Prostate gland (tissue), 2 donors: ENCODE measurements around the gene MUC13. TPM values are rescaled to one million over a fixed set of nuclear protein-coding genes. Genes with fewer than 3 reads are reported as not detected.
"Not testable (repeated sequence)": the region's sequence is repeated elsewhere in the genome, so short reads cannot be mapped to it uniquely, and the experiment has no call there.

ENCODE experiments used
- DNase-seq: peaks from one replicate; pipeline ENCODE4 v3.0.0-alpha.2; 2019; ENCODE audit warnings: low spot score
- H3K27ac ChIP-seq, 2 donors: fragments of 200-600 bp; sonication (generic); 2 replicates each; pipeline ENCODE4 v1.5.1; 2017 to 2019
- H3K27me3 ChIP-seq: fragments of 200-600 bp; sonication (generic); replicated peaks from 2 replicates; pipeline ENCODE4 v1.5.1; 2019; ENCODE audit not compliant: insufficient read depth
- H3K36me3 ChIP-seq, 2 donors: fragments of 200-600 bp; sonication (generic); 1 replicate in 1 of 2; 2 replicates in 1 of 2; pipeline versions ENCODE4 v1.5.1 to v1.8.1; 2017 to 2019
- H3K4me1 ChIP-seq: fragments of 200-600 bp; sonication (generic); replicated peaks from 2 replicates; pipeline ENCODE4 v1.5.1; 2019
- H3K4me3 ChIP-seq, 2 donors: fragments of 200-600 bp; sonication (generic); 2 replicates each; pipeline ENCODE4 v1.5.1; 2017 to 2019
- H3K9me3 ChIP-seq: fragments of 200-600 bp; sonication (generic); 2 replicates; pipeline ENCODE4 v1.5.1; 2017
- POLR2A ChIP-seq: fragments of 450-650 bp; IDR thresholded peaks from one replicate; pipeline ENCODE4 v1.6.1; 2016; ENCODE audit warnings: antibody characterized with exemption, mild to moderate bottlenecking
- POLR2AphosphoS5 ChIP-seq: sonication (generic); formaldehyde crosslinking; IDR thresholded peaks from one replicate; pipeline ENCODE4 v1.6.1; 2017; ENCODE audit warnings: antibody characterized with exemption
- WGBS: methylation state at CpG from one replicate; pipeline ENCODE4 v1.1.5; 2018; 5-methylcytosine and 5-hydroxymethylcytosine counted together
- intact Hi-C: fragments of 100-400 bp; cut with DNase I; formaldehyde crosslinking; loops from one replicate; pipeline ENCODE4 v1.14.2; 2022
- total RNA-seq, 2 donors: library from RNA; depleted of rRNA; stranded (reverse); fragments of >200 nt; gene quantifications; one replicate each; pipeline ENCODE4 v1.1.0, GENCODE V29; 2016
- TF ChIP-seq, protein P1 (sequence below), 4 experiments: fragments of 200-600 bp in 2 of 4; fragments of 450-650 bp in 2 of 4; sonication (generic) in 2 of 4; IDR thresholded peaks; 1 replicate in 3 of 4; 2 replicates in 1 of 4; pipeline ENCODE4 v1.5.1; 2016 to 2019; ENCODE audit warnings: antibody characterized with exemption in 4 of 4, mild to moderate bottlenecking in 2 of 4, moderate library complexity in 2 of 4

MUC13 gene
- total RNA-seq, 2 donors from 2014 or later: 1.3 to 1.5 TPM

DNA sequence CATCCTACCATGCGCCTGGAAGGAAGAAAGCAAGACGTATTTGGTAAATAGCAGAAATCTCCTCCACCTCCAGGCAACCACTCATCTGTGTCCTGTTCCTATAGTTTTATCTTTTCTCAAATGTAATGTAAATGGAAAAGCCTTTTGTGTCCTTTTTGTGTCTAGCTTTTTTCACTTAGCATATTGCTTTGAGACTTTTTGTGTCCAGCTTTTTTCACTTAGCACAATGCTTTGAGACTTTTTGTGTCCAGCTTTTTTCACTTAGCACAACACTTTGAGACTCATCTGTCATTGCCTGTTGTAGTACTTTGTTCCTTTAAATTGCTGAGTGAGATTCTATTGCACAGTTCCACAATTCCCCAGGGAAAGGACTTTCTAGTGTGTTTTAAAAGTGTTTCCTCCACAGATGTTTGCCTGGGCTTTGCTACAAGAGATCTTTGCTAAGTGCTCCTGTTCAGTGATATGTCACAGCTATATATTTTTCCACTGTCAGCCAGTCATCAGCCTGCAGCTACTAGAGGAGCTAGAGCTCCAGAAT is 27.9 kb upstream of the MUC13 start:
- Histone ChIP-seq H3K27ac (no peak overlapping the region), H3K4me1 (no peaks in the 10 kb centered on the region), H3K9me3 (no peaks in the 10 kb centered on the region), H3K36me3 (no peaks in the 10 kb centered on the region), H3K27me3 (no peaks in the 10 kb centered on the region), H3K4me3 (no peak overlapping the region)
- TF ChIP-seq, protein P1, sequence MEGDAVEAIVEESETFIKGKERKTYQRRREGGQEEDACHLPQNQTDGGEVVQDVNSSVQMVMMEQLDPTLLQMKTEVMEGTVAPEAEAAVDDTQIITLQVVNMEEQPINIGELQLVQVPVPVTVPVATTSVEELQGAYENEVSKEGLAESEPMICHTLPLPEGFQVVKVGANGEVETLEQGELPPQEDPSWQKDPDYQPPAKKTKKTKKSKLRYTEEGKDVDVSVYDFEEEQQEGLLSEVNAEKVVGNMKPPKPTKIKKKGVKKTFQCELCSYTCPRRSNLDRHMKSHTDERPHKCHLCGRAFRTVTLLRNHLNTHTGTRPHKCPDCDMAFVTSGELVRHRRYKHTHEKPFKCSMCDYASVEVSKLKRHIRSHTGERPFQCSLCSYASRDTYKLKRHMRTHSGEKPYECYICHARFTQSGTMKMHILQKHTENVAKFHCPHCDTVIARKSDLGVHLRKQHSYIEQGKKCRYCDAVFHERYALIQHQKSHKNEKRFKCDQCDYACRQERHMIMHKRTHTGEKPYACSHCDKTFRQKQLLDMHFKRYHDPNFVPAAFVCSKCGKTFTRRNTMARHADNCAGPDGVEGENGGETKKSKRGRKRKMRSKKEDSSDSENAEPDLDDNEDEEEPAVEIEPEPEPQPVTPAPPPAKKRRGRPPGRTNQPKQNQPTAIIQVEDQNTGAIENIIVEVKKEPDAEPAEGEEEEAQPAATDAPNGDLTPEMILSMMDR (IDR thresholded peaks at IDR 0.05): no peak
- DNase-seq: no peak
- intact Hi-C loops: no loop called here
- WGBS: 98% methylated on average over 2 of the region's 2 CpGs

DNA sequence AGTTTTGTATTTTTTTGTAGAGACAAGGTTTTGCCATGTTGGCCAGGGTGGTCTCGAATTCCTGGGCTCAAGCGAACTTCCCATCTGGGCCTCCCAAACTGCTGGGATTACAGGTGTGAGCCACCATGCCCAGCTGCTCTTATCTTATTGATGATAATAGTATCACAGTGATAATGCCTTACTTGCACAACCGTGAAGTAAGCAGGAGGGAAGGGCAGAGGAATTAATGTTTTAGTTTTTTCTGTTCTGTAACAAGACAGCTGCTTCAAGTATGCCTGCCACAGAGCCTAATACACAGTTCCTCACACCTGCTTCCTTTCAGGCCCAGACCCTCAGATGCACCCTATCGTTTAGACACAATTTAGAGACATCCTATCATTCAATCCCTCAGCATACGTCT is 26.1 kb upstream of the MUC13 start:
- Histone ChIP-seq H3K36me3 (no peaks in the 10 kb centered on the region), H3K27me3 (no peaks in the 10 kb centered on the region), H3K4me1 (no peaks in the 10 kb centered on the region), H3K9me3 (no peaks in the 10 kb centered on the region), H3K4me3 (no peak overlapping the region), H3K27ac (no peak overlapping the region)
- DNase-seq: no peak
- 85% methylated on average over 5 of the region's 5 CpGs for WGBS
- intact Hi-C loops: no loop called here
- TF ChIP-seq POLR2AphosphoS5: no peak
- TF ChIP-seq, protein P1 (IDR thresholded peaks at IDR 0.05): no peak
- TF ChIP-seq POLR2A: no peak

DNA sequence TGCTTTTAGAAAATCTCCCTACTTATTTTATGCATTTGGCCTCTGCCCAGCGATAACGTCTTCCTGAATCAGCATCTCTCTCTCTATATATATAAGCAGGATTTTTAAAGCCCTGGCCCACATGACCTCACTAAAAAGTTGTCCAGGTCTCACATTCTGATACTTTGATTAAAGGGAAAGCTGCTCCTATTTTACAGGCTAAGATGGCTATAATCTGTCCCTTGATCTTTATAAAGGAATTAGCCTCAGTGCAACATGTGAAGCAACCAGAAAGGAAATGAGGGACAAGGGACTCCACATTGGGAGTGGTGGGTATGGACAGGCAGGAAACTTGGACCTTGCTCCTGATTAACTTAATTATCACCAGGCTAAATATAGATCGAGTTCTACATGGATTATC is 25.6 kb upstream of the MUC13 start:
- no peak for TF ChIP-seq POLR2AphosphoS5
- Histone ChIP-seq H3K4me1 (no peaks in the 10 kb centered on the region), H3K27ac (no peak overlapping the region), H3K36me3 (no peaks in the 10 kb centered on the region), H3K4me3 (no peak overlapping the region), H3K9me3 (no peaks in the 10 kb centered on the region), H3K27me3 (no peaks in the 10 kb centered on the region)
- no peak for DNase-seq
- intact Hi-C loops: no loop called here
- 45% methylated on average over 3 of the region's 3 CpGs for WGBS

DNA sequence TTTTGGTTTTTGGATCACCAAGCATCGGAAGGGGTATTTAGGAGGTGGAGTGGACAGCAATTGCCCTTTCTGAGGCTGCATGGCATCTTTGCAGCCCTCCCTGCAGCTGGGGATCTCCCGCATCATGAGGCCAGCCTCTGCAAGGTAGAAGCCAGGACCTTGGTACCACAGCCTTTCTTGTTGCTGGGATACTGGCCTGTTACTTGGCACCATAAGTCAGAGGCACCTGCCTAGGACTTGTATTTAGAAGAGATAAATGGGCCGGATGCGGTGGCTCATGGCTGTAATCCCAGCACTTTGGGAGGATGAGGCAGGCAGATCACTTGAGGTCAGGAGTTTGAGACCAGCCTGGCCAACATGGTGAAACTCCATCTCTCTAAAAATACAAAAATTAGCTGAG is 23.4 kb upstream of the MUC13 start:
- H3K4me1 ChIP-seq, intact Hi-C loops: not testable (repeated sequence)
- WGBS: 93% methylated on average over 4 of the region's 4 CpGs

DNA sequence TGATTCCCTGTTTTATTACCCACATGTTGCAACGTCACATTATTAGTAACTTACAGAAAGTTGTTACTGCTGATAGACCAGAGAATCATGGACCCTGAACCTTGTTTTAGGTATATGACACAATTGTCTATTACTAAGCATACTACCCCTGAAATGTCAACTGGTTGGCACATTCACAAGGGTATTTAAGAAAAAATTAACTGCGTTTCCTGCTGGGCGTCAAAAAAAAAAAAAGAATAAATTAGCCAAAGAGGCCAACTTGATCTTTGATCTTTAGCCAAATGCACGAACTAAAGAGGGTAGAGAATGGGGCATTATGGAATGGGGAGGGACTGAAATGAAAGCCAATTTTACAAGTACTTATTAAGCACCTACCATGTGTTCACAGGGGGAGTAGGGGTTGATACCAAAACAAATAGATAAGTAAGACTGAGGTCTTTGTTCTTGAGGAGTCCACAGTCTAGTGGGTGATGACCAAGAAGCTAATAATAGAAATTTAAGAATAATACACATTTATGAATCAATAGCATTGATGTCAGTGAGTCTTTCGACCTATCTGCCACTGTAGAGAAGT is 17.8 kb upstream of the MUC13 start:
- intact Hi-C loops: no loop called here
- no peaks in the 10 kb centered on the region for H3K36me3 ChIP-seq
- no peaks in the 10 kb centered on the region for H3K4me1 ChIP-seq
- WGBS: 53% methylated on average over 5 of the region's 5 CpGs
- no peak for DNase-seq
- TF ChIP-seq, protein P1 (IDR thresholded peaks at IDR 0.05): no peak
- TF ChIP-seq POLR2A (no peak), POLR2AphosphoS5 (no peak)
- H3K9me3 ChIP-seq: no peaks in the 10 kb centered on the region
- H3K27ac ChIP-seq: no peak overlapping the region
- H3K27me3 ChIP-seq: no peaks in the 10 kb centered on the region
- H3K4me3 ChIP-seq: no peak overlapping the region

More for the DNA sequence above, 23.4 kb upstream of the MUC13 start:
- not testable (repeated sequence) for H3K27me3 ChIP-seq, H3K36me3 ChIP-seq, DNase-seq, H3K27ac ChIP-seq, H3K9me3 ChIP-seq, H3K4me3 ChIP-seq

DNA sequence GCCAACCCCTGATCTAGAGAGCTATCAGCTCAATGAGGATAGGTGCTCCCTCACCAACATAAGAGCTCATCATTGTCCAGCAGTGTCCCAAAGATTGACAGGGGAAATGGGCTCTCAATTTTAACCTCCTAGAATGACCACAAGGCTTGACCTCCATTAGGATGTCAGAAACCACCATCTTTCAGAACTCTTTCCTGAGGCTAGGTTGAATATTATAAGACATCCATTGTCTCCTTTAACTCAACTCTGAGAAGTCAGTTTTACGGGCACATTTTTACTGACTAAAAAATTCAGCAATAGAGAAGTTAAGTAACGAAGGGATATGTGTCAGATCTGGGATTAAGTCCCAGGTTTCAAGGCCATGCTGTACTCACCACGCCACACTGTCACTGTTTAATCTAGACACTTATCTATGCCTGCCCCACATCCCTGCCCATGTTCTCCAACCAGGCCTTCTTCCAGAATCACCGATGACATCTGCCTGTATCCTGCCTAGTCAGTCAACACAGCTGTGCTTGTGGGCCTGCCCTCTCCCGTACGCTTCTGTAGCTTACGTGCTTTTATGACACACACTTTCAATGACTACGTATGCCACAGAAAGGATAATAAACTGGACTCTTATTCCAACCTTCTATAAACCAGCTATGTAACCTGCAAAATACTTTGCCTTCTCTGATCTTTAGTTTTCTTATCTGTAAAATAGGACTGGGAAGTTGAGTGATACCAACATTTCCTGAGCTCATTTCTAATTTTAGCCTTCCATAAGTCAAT is 17.1 kb upstream of the MUC13 start:
- no peaks in the 10 kb centered on the region for H3K4me1 ChIP-seq
- no peak overlapping the region for H3K27ac ChIP-seq
- peak; percentile 24 for DNase-seq
- TF ChIP-seq, protein P1 (IDR thresholded peaks at IDR 0.05): no peak
- no peak for TF ChIP-seq POLR2A
- TF ChIP-seq POLR2AphosphoS5: no peak
- WGBS: 39% methylated on average over 8 of the region's 8 CpGs
- intact Hi-C loops: no loop called here
- H3K4me3 ChIP-seq: no peak overlapping the region
- H3K36me3 ChIP-seq: no peaks in the 10 kb centered on the region
- no peaks in the 10 kb centered on the region for H3K9me3 ChIP-seq
- H3K27me3 ChIP-seq: no peaks in the 10 kb centered on the region
